ENCODE results near the gene C1QB. TPM values are rescaled to one million over a fixed set of nuclear protein-coding genes. Genes with fewer than 3 reads are reported as not detected.

The C1QB gene
- polyA plus RNA-seq, 2 of the 4 experiments (the other 2 are of a cell fraction) = not detected

- no peaks in the 10 kb centered on the region for H3K4me1 ChIP-seq
- DNase-seq (ENCODE audit: low read depth in 1 of 2, low spot score in 1 of 2) (no peak), FAIRE-seq (no peak), ATAC-seq (no peak)
- H3K4me3 ChIP-seq = no peak overlapping the region
- no peak overlapping the region for H3K27ac ChIP-seq
- no peak for TF ChIP-seq TP53 (CRISPR knock-in tag; IDR thresholded peaks at IDR 0.05)
- no peak for TF ChIP-seq MAZ (IDR thresholded peaks at IDR 0.05; ENCODE audit: borderline replicate concordance, low read depth, low read length)
- no peak for TF ChIP-seq HOXB13 (CRISPR knock-in tag; IDR thresholded peaks at IDR 0.05; ENCODE audit: low read depth)
- no peak for TF ChIP-seq ZNF302 (CRISPR knock-in tag; IDR thresholded peaks at IDR 0.05)
- no peak for TF ChIP-seq CEBPB (IDR thresholded peaks at IDR 0.05)
- no peak for TF ChIP-seq KDM5A (IDR thresholded peaks at IDR 0.05)
- no peak for TF ChIP-seq POLR2AphosphoS2 (conservative IDR thresholded peaks at IDR 0.05; ENCODE audit: low read length)
- TF ChIP-seq CBX2 (IDR thresholded peaks at IDR 0.05; ENCODE audit: borderline replicate concordance, low read depth) = no peak
- TF ChIP-seq HMGXB4 (CRISPR knock-in tag; IDR thresholded peaks at IDR 0.05; ENCODE audit: borderline replicate concordance) = no peak
- TF ChIP-seq CHD4 (IDR thresholded peaks at IDR 0.05; ENCODE audit: borderline replicate concordance) = no peak
- TF ChIP-seq RFX5 (IDR thresholded peaks at IDR 0.05) = no peak
- no peak for TF ChIP-seq HDAC2 (IDR thresholded peaks at IDR 0.05)
- TF ChIP-seq RCOR1 (IDR thresholded peaks at IDR 0.05; ENCODE audit: low read depth, low read length) = no peak
- no peak for TF ChIP-seq BHLHE40 (IDR thresholded peaks at IDR 0.05; ENCODE audit: low read depth, low read length)
- TF ChIP-seq FOXS1 (CRISPR knock-in tag; IDR thresholded peaks at IDR 0.05) = no peak
- TF ChIP-seq HOXB5 (CRISPR knock-in tag; IDR thresholded peaks at IDR 0.05) = no peak
- no peak for TF ChIP-seq FOSB (CRISPR knock-in tag; IDR thresholded peaks at IDR 0.05)
- no peak for TF ChIP-seq ESRRA (IDR thresholded peaks at IDR 0.05; ENCODE audit: borderline replicate concordance, low read length)
- WGBS (ENCODE audit: missing lambda C conversion rate) = 7% methylated on average over 12 of the region's 12 CpGs
- ChIA-PET CTCF (interaction anchor here (1.1 to 2.2 kb wide), 4 partner anchors 29 to 317 kb away, joined by 3 to 11 read pairs (median 4); no protein-coding TSS in a partner anchor), POLR2A (no interaction called here)
- H3K4me2 ChIP-seq = no peak overlapping the region
- H3K9me3 ChIP-seq = no peaks in the 10 kb centered on the region
Observed at GRCh38 chr1:22612671-22613571, 40.1 kb upstream of the C1QB start.

GRCh38 chr1:22613572-22613918 lies 39.5 kb upstream of the C1QB start:
- 15% methylated on average over 3 of the region's 5 CpGs for WGBS (ENCODE audit: missing lambda C conversion rate)
- Histone ChIP-seq H3K4me1 (no peaks in the 10 kb centered on the region), H3K4me3 (no peak overlapping the region), H3K27ac (no peak overlapping the region), H3K9me3 (no peaks in the 10 kb centered on the region), H3K4me2 (no peak overlapping the region)
- CTCF ChIA-PET = interaction anchor here (1.1 to 2.2 kb wide), 3 partner anchors 29 to 317 kb away, joined by 3 to 11 read pairs (median 4); no protein-coding TSS in a partner anchor
- FAIRE-seq (no peak), DNase-seq (ENCODE audit: low read depth in 1 of 2, low spot score in 1 of 2) (no peak), ATAC-seq (no peak)
- TF ChIP-seq ESRRA (IDR thresholded peaks at IDR 0.05; ENCODE audit: borderline replicate concordance, low read length) (no peak), CBX2 (IDR thresholded peaks at IDR 0.05; ENCODE audit: borderline replicate concordance, low read depth) (no peak), RARB (CRISPR knock-in tag; IDR thresholded peaks at IDR 0.05) (no peak), RNF2 (IDR thresholded peaks at IDR 0.05; ENCODE audit: borderline replicate concordance, low read depth) (no peak), CTCF (IDR thresholded peaks at IDR 0.05) (no peak), NPAS2 (CRISPR knock-in tag; IDR thresholded peaks at IDR 0.05; ENCODE audit: borderline replicate concordance) (no peak)
- POLR2A ChIA-PET = no interaction called here
